NCI-H146 treated with DMSO at 0.1 percent for 48 hours (cell line): ENCODE measurements around the gene CLCNKB.
"Not testable (repeated sequence)": the region's sequence is repeated elsewhere in the genome, so short reads cannot be mapped to it uniquely, and the experiment has no call there.

Source experiments
- DNase-seq: peaks from one replicate; lab custom pipeline; 2025; ENCODE audit not compliant: unreplicated experiment; lab: John Stamatoyannopoulos, UW

Gene CLCNKB

GRCh38 chr1:16043521-16043920 is at the start of gene CLCNKB:
TSS of gene CLCNKB (plus strand) at chr1:16043782. CDS start at chr1:16044493, 711 bp downstream.
- no peak for DNase-seq

- DNase-seq, result no peak
Observed at GRCh38 chr1:15994081-15994480, 49.5 kb upstream of the CLCNKB start.

GRCh38 chr1:15994590-15995351 is 48.8 kb upstream of the CLCNKB start:
- DNase-seq, result no peak

GRCh38 chr1:15997076-15997585 is 46.5 kb upstream of the CLCNKB start:
- no peak for DNase-seq

GRCh38 chr1:15997637-15998280 is 45.8 kb upstream of the CLCNKB start:
- no peak for DNase-seq

- DNase-seq, result no peak
Observed at GRCh38 chr1:15998929-15999328, 44.7 kb upstream of the CLCNKB start.

GRCh38 chr1:16001274-16001673 is 42.3 kb upstream of the CLCNKB start:
- not testable (repeated sequence) for DNase-seq

GRCh38 chr1:16005597-16005996 is 38.0 kb upstream of the CLCNKB start:
- DNase-seq, result no peak

- no peak for DNase-seq
Observed at GRCh38 chr1:16006010-16006409, 37.6 kb upstream of the CLCNKB start.

GRCh38 chr1:16006552-16007485 is 36.8 kb upstream of the CLCNKB start:
- DNase-seq, result no peak

- DNase-seq, result no peak
Observed at GRCh38 chr1:16007671-16008341, 35.8 kb upstream of the CLCNKB start.

GRCh38 chr1:16009030-16009460 is 34.5 kb upstream of the CLCNKB start:
- peak; percentile 17 for DNase-seq

- DNase-seq, result no peak
Observed at GRCh38 chr1:16009678-16010077, 33.9 kb upstream of the CLCNKB start.

GRCh38 chr1:16010837-16011236 is 32.7 kb upstream of the CLCNKB start:
- no peak for DNase-seq

- no peak for DNase-seq
Observed at GRCh38 chr1:16011936-16012589, 31.5 kb upstream of the CLCNKB start.

GRCh38 chr1:16012590-16013219 is 30.9 kb upstream of the CLCNKB start:
- DNase-seq, result peak; percentile 31

- no peak for DNase-seq
Observed at GRCh38 chr1:16013220-16013907, 30.2 kb upstream of the CLCNKB start.

GRCh38 chr1:16013908-16014258 is 29.7 kb upstream of the CLCNKB start:
- DNase-seq, result no peak
